ENCODE results near the gene PTPN12.

GRCh38 chr7:77497079-77497478 is 40.0 kb upstream of the PTPN12 start:
- TF ChIP-seq CTCF (IDR thresholded peaks at IDR 0.05) (no peak), POLR2A (IDR thresholded peaks at IDR 0.05) (no peak), EP300 (IDR thresholded peaks at IDR 0.05) (no peak)
